GM12878 (cell line): ENCODE measurements around the gene UTP25. TPM values are rescaled to one million over a fixed set of nuclear protein-coding genes. Genes with fewer than 3 reads are reported as not detected.

Source experiments
- ATAC-seq: fragments of 200-7000 bp; cut with Tn5 transposase; 3 replicates; pipeline ENCODE4 v1.9.1; 2020; ENCODE audit warnings: mild to moderate bottlenecking, moderate library complexity
- BruUV-seq: library from RNA; stranded (reverse); fragments of 400-500 nt; replicated peaks from 2 replicates; lab custom pipeline; 2021; lab: Mats Ljungman, UMichigan
- CTCF ChIA-PET: fragments of 300-600 bp; sonication (Branson Sonifier 250); formaldehyde crosslinking; extraction: SDS; loops from one replicate; lab custom pipeline; 2021; ENCODE audit warnings: inconsistent platforms; lab: Yijun Ruan, JAX
- POLR2A ChIA-PET: fragments of 350-600 bp; formaldehyde crosslinking; extraction: SDS; loops from one replicate; lab custom pipeline; 2021; ENCODE audit warnings: inconsistent platforms; lab: Charles Lee
- RAD21 ChIA-PET: fragments of 300-600 bp; sonication (Branson Sonifier 250); formaldehyde crosslinking; loops from one replicate; lab custom pipeline; 2023; ENCODE audit warnings: antibody characterized with exemption; ENCODE audit not compliant: unreplicated experiment; lab: Charles Lee
- SMC1A ChIA-PET: fragments of 300-600 bp; sonication (Branson Sonifier 250); formaldehyde crosslinking; loops from one replicate; lab custom pipeline; 2023; ENCODE audit not compliant: unreplicated experiment, uncharacterized antibody; lab: Charles Lee
- DNase-seq: peaks from one replicate; pipeline ENCODE4 v3.0.0-alpha.2; 2011; ENCODE audit warnings: low read depth, low spot score
- FAIRE-seq: peaks from 3 replicates; lab custom pipeline; 2011; peaks lifted over from hg19 to GRCh38; lab: Jason Lieb, UNC
- H2AFZ ChIP-seq: 2 replicates; pipeline ENCODE4 v1.6.0; 2011; ENCODE audit warnings: low read depth, low read length, control low read depth; ENCODE audit not compliant: control insufficient read depth
- H3K27ac ChIP-seq: 2 replicates; pipeline ENCODE4 v1.5.1; 2011; ENCODE audit warnings: control low read depth; ENCODE audit not compliant: control insufficient read depth, insufficient read depth
- H3K27me3 ChIP-seq, 2 experiments: replicated peaks in 1 of 2; 2 replicates each; pipeline versions ENCODE4 v1.6.0 to v1.6.1; 2011; ENCODE audit warnings: low read length in 1 of 2; ENCODE audit not compliant: control insufficient read depth in 2 of 2, insufficient read depth in 2 of 2
- H3K36me3 ChIP-seq, 2 experiments: 2 replicates each; pipeline ENCODE4 v1.5.1; 2011; ENCODE audit warnings: low read length in 1 of 2; ENCODE audit not compliant: control insufficient read depth in 2 of 2, insufficient read depth in 2 of 2
- H3K4me1 ChIP-seq: 2 replicates; pipeline ENCODE4 v1.6.1; 2011; ENCODE audit warnings: mild to moderate bottlenecking, low read length, moderate library complexity, mixed read lengths; ENCODE audit not compliant: control insufficient read depth, insufficient read depth
- H3K4me2 ChIP-seq: 2 replicates; pipeline ENCODE4 v1.6.0; 2011; ENCODE audit warnings: control low read depth; ENCODE audit not compliant: control insufficient read depth, insufficient read depth
- H3K4me3 ChIP-seq: fragments of 200-600 bp; sonication (generic); 2 replicates; pipeline ENCODE4 v1.5.1; 2016
- H3K79me2 ChIP-seq: 2 replicates; pipeline ENCODE4 v1.6.0; 2011; ENCODE audit warnings: low read length; ENCODE audit not compliant: control insufficient read depth, insufficient read depth
- H3K9ac ChIP-seq: 2 replicates; pipeline ENCODE4 v1.8.0; 2011; ENCODE audit warnings: low read length, control low read depth, mixed read lengths; ENCODE audit not compliant: control insufficient read depth, insufficient read depth
- H3K9me3 ChIP-seq: replicated peaks from 3 replicates; pipeline ENCODE4 v1.5.1; 2011; ENCODE audit warnings: mild to moderate bottlenecking, low read length; ENCODE audit not compliant: control insufficient read depth, insufficient read depth
- H4K20me1 ChIP-seq: 2 replicates; pipeline ENCODE4 v1.6.0; 2011; ENCODE audit not compliant: control insufficient read depth, insufficient read depth
- JUNB ChIP-seq: IDR thresholded peaks from 2 replicates; pipeline ENCODE4 v1.6.1; 2016; ENCODE audit warnings: antibody characterized with exemption, mild to moderate bottlenecking
- MEF2B ChIP-seq: fragments of 450-650 bp; IDR thresholded peaks from 2 replicates; pipeline ENCODE4 v1.6.1; 2018; ENCODE audit warnings: mild to moderate bottlenecking, moderate library complexity; ENCODE audit not compliant: partially characterized antibody, poor library complexity, severe bottlenecking
- NRF1 ChIP-seq: conservative IDR thresholded peaks from 2 replicates; pipeline ENCODE4 v1.6.1; 2011; ENCODE audit warnings: mild to moderate bottlenecking, low read depth, low read length, improper control_type of control experiment
- POU2F2 ChIP-seq: IDR thresholded peaks from 3 replicates; pipeline ENCODE4 v1.6.1; 2011; ENCODE audit warnings: low read depth, mild to moderate bottlenecking, low read length, borderline replicate concordance
- RB1 ChIP-seq: fragments of 450-650 bp; formaldehyde crosslinking; IDR thresholded peaks from 2 replicates; pipeline ENCODE4 v1.6.1; 2017; ENCODE audit warnings: mild to moderate bottlenecking, borderline replicate concordance
- RFX5 ChIP-seq: IDR thresholded peaks from 2 replicates; pipeline ENCODE4 v1.6.1; 2011; ENCODE audit warnings: low read depth, low read length, improper control_type of control experiment
- ZBED1 ChIP-seq: IDR thresholded peaks from 2 replicates; pipeline ENCODE4 v1.6.1; 2016; ENCODE audit warnings: borderline replicate concordance
- ZNF207 ChIP-seq: fragments of 450-650 bp; IDR thresholded peaks from 2 replicates; pipeline ENCODE4 v1.6.1; 2014; ENCODE audit warnings: antibody characterized with exemption, mild to moderate bottlenecking, borderline replicate concordance
- ZNF217 ChIP-seq: fragments of 450-650 bp; IDR thresholded peaks from 2 replicates; pipeline ENCODE4 v1.6.1; 2017; ENCODE audit warnings: antibody characterized with exemption, mild to moderate bottlenecking
- WGBS: methylation state at CpG from one replicate; pipeline ENCODE4 v1.1.6; 2016; ENCODE audit warnings: low lambda C conversion rate; ENCODE audit not compliant: insufficient replicate concordance, insufficient coverage; ENCODE audit errors: missing lambda C conversion rate; 5-methylcytosine and 5-hydroxymethylcytosine counted together
- in situ Hi-C: fragments of 300-500 bp; cut with MboI; formaldehyde crosslinking; loops from 9 replicates; pipeline ENCODE4 v1.14.3; 2018; ENCODE audit warnings: mixed read lengths
- intact Hi-C: fragments of 100-400 bp; cut with micrococcal nuclease; formaldehyde crosslinking; loops from one replicate; pipeline ENCODE4 v1.14.2; 2022; ENCODE audit not compliant: unreplicated experiment
- polyA plus RNA-seq, 11 experiments: library from polyadenylated mRNA; depleted of rRNA in 4 of 11; unstranded in 6 of 11; stranded (reverse) in 5 of 11; fragments of >200 nt; fragmentation: Nextera tagmentation in 4 of 11; fragmentation: Illumina TruSeq in 1 of 11; extraction: Ambion mirVana in 4 of 11; extraction: Trizol in 1 of 11; gene quantifications; 1 replicate in 1 of 11; 2 replicates in 10 of 11; pipeline versions ENCODE4 v1.2.1 to v1.2.3, GENCODE V29; 2011 to 2016; ENCODE audit warnings: inconsistent platforms in 2 of 11, missing spikeins in 2 of 11, low read depth in 1 of 11
- total RNA-seq, 4 experiments: library from RNA; depleted of rRNA in 3 of 4; stranded (reverse); fragments of >200 nt in 3 of 4; fragmentation: Illumina TruSeq in 1 of 4; extraction: Trizol in 1 of 4; gene quantifications; 2 replicates each; pipeline versions ENCODE4 v1.2.1 to v1.2.3, GENCODE V29; 2013 to 2021
- TF ChIP-seq, protein P1 (sequence below): IDR thresholded peaks from 2 replicates; pipeline ENCODE4 v1.6.1; 2012; ENCODE audit warnings: mild to moderate bottlenecking, low read depth, low read length
- TF ChIP-seq, protein P2 (sequence below), 3 experiments: IDR thresholded peaks in 2 of 3; conservative IDR thresholded peaks in 1 of 3; 2 replicates each; pipeline ENCODE4 v1.5.1; 2011; ENCODE audit warnings: low read depth in 3 of 3, low read length in 3 of 3, mild to moderate bottlenecking in 3 of 3, control low read depth in 2 of 3, moderate library complexity in 2 of 3, inconsistent platforms in 1 of 3, mixed read lengths in 1 of 3; ENCODE audit not compliant: control insufficient read depth in 2 of 3, insufficient read depth in 1 of 3; ENCODE audit errors: extremely low read depth in 1 of 3

UTP25 gene
- total and polyA plus RNA-seq, 10 of the 15 experiments (the other 5 are each of a cell fraction or from before 2014, with no cell fraction given) = 3.0 to 13.3 (median 8.5) TPM

DNA sequence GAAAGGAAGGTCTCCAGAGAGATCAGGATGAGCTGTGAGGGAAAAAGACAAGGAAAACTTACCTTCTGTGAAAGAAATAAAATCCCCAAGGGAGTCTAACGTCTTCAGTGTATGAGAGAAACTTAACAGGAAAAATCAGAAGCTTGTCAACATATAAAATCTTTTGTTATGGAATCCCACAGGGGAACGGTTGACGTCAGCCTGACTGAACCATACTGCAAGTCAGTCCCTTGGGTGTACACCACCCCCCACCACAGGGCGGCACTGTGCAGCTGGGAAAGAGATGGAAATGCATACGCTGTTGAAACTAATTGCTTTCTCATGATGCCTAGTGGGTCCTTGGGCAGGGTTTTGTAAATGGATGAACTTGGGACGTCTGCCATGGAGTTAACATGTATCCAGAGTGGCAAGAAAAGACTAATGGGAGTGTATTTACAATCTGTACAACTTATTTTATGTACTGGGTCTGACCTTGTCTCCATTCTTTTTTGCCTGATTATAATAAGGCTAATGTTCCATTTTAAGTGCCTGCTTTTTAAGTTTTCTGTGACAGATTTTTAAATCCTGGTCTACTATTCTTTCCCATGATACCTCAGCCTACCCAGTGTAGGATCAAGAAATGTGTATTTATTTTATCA is 22.7 kb downstream of the UTP25 start (continued):
- TF ChIP-seq MEF2B = peak; percentile 10
- TF ChIP-seq RFX5 = no peak
- TF ChIP-seq ZBED1 = no peak
- TF ChIP-seq POU2F2 = 0 out of 3 replicates have a peak, but pooled peaks have one; percentile 37

DNA sequence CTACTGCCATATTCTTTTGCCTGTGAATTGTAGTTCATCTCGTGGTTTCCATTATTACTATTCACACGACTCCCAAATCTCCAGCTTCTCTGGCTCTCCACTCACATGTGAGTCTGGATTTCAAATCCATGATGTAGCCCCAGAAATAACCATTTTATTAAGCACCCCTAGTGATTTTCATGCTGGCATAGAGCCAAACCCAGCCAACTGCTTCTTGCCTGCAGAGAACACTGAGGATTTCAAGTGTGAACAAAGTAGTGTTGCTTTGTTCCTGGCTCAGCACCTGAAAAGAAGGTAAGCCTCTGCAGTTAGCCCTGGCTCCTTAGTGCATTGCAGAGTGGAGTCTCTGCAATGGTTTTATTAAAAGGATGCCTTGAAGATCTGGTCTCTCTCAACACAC is 25.9 kb downstream of the UTP25 start:
- ChIA-PET CTCF (interaction anchor here (1.0 to 1.4 kb wide), 2 partner anchors 8 to 10 kb away, joined by 3 read pairs; no protein-coding TSS in a partner anchor), RAD21 (no interaction called here), SMC1A (no interaction called here), POLR2A (no interaction called here)
- Histone ChIP-seq H3K27ac (no peak overlapping the region), H3K4me2 (no peak overlapping the region), H3K36me3 (peaks cover 7 to 16% of the 10 kb centered on the region in 2 experiments; a peak in 3 of 4 replicates), H3K4me3 (no peak overlapping the region), H3K9ac (no peak overlapping the region), H3K4me1 (no peaks in the 10 kb centered on the region), H4K20me1 (no peaks in the 10 kb centered on the region), H3K79me2 (no peaks in the 10 kb centered on the region), H3K9me3 (no peaks in the 10 kb centered on the region; the same call in 2 of the 3 replicates), H3K27me3 (no peaks in the 10 kb centered on the region), H2AFZ (no peak overlapping the region)
- in situ Hi-C loops (no loop called here), intact Hi-C loops (no loop called here)
- ATAC-seq (no peak), FAIRE-seq (no peak), DNase-seq (no peak)
- no TSS peak for BruUV-seq
- WGBS = 75% methylated on average over 2 of the region's 2 CpGs
- TF ChIP-seq ZNF207 (no peak), JUNB (no peak), NRF1 (no peak), ZNF217 (no peak), RB1 (no peak), ZBED1 (no peak)
- TF ChIP-seq, protein P1, sequence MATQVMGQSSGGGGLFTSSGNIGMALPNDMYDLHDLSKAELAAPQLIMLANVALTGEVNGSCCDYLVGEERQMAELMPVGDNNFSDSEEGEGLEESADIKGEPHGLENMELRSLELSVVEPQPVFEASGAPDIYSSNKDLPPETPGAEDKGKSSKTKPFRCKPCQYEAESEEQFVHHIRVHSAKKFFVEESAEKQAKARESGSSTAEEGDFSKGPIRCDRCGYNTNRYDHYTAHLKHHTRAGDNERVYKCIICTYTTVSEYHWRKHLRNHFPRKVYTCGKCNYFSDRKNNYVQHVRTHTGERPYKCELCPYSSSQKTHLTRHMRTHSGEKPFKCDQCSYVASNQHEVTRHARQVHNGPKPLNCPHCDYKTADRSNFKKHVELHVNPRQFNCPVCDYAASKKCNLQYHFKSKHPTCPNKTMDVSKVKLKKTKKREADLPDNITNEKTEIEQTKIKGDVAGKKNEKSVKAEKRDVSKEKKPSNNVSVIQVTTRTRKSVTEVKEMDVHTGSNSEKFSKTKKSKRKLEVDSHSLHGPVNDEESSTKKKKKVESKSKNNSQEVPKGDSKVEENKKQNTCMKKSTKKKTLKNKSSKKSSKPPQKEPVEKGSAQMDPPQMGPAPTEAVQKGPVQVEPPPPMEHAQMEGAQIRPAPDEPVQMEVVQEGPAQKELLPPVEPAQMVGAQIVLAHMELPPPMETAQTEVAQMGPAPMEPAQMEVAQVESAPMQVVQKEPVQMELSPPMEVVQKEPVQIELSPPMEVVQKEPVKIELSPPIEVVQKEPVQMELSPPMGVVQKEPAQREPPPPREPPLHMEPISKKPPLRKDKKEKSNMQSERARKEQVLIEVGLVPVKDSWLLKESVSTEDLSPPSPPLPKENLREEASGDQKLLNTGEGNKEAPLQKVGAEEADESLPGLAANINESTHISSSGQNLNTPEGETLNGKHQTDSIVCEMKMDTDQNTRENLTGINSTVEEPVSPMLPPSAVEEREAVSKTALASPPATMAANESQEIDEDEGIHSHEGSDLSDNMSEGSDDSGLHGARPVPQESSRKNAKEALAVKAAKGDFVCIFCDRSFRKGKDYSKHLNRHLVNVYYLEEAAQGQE = no peak
- TF ChIP-seq, protein P2, sequence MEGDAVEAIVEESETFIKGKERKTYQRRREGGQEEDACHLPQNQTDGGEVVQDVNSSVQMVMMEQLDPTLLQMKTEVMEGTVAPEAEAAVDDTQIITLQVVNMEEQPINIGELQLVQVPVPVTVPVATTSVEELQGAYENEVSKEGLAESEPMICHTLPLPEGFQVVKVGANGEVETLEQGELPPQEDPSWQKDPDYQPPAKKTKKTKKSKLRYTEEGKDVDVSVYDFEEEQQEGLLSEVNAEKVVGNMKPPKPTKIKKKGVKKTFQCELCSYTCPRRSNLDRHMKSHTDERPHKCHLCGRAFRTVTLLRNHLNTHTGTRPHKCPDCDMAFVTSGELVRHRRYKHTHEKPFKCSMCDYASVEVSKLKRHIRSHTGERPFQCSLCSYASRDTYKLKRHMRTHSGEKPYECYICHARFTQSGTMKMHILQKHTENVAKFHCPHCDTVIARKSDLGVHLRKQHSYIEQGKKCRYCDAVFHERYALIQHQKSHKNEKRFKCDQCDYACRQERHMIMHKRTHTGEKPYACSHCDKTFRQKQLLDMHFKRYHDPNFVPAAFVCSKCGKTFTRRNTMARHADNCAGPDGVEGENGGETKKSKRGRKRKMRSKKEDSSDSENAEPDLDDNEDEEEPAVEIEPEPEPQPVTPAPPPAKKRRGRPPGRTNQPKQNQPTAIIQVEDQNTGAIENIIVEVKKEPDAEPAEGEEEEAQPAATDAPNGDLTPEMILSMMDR (IDR thresholded peaks at IDR 0.05 in 2 of 3, conservative IDR thresholded peaks at IDR 0.05 in 1 of 3; ENCODE audit: control insufficient read depth in 2 of 3, extremely low read depth in 1 of 3, insufficient read depth in 1 of 3, low read depth in 3 of 3, low read length in 3 of 3) = no peak
